ENCODE data around the gene NCS1.

Gene NCS1

DNA sequence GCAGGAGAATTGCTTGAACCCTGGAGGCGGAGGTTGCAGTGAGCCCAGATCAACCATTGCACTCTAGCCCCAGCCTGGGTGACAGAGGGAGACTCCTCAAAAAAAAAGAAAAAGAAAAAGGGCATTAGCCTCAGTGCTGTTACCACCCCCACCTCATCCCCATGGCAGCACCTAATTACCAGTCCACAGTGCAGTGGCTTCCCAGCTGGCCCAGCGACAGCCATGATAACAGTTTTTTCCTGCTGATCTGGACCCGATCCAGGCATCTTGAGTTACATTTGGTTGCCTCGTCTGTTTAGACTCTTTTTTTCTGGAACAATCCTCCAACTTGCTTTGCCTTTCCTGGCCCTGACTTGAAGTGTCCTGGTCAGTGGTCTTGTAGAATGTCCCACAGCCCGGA, 24.4 kb downstream of the NCS1 start:
- DNase-seq: no peak

GRCh38 chr9:130197386-130197785, 25.2 kb downstream of the NCS1 start:
- DNase-seq: no peak

DNA sequence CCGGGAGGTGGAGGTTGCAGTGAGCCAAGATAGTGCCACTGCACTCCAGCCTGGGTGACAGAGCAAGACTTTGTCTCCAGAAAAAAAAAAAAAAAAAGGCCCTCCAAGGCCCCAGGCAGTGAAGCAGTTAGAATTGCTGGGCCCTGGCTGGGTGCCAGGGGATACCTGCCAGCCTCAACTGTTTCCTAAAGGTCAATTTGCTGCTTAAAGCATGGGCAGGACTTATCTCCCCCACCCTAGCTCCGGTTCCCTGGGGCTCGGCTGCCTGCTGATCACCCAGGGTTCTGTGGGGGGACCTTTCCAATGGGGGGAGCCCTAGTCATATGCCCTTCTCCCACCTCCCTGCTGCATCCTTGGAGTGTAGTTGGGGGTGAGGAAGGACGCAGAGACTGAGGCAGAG, 25.7 kb downstream of the NCS1 start:
- DNase-seq: no peak

DNA sequence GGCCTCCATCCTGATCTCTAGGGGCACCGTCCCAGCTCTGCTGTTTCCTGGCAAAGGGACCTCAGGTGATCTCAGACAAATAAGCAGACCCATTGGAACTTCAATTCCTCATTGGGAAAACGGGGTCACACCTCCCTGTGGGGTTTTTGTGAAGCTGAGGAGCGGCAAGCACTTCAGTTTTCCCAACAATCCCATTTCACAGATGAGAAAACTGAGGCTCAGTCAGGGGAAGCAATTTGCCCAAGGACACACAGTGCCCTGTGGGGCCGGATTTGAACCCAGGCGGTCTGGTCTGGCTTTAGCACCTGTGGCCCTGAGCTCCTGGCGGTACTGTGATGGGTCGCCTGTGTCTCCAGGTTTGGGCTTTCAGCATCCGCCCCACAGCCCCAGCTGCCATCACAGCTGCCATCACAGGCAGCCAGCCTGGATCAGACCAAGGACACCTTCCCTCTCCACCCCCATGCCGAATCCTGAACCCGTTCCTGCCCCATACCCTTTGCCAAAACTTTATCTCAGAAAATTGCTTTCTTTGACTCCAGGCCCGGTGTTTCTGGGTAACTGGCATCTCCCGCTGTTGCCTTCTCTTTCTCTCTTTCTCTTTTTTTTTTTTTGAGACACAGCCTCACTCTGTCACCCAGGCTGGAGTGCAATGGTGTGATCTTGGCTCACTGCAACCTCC, 26.4 kb downstream of the NCS1 start:
- DNase-seq: no peak

DNA sequence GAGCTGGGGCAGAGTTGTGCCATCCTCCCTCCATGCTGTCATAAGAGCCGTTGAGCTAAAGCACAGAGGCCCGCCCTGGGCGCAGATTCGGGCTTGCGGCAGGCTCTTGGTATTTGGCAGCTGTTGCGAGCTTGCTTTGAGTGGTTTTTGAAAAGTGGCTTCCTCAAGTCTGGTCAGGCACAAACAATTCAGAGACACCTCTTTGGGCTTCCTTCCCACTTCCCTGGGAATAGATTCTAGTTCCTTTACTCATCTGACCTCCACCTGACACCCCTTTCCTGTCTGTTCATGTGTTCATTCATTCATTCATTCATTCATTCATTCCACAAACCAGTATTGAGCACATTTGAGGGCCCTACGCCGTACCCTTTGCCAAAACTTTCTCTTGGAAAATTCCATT, 27.4 kb downstream of the NCS1 start:
- no peak for DNase-seq

- DNase-seq: no peak
Measured at GRCh38 chr9:130200038-130200849, 28.0 kb downstream of the NCS1 start.

GRCh38 chr9:130201399-130201873, 29.2 kb downstream of the NCS1 start:
- DNase-seq: no peak

DNA sequence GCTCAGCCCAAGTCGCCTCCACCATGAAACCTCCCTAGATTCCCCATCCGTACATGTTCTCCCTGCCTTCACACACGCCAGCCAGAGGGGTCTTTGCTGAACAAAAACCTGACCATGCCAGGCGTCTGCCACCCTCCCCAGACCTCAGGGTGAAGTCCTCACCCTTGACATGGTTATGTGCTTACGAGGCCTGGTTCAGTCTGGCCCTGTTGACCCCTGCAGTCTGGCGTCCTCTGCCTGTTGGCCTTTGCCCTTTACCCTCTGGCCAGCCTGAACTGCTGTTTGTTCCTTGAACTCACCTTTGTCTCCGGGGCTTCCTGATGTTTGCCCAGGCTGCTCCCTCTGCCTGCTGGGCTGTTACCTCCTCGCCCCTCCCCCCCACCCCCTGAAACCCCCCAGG, 29.8 kb downstream of the NCS1 start:
- no peak for DNase-seq

DNA sequence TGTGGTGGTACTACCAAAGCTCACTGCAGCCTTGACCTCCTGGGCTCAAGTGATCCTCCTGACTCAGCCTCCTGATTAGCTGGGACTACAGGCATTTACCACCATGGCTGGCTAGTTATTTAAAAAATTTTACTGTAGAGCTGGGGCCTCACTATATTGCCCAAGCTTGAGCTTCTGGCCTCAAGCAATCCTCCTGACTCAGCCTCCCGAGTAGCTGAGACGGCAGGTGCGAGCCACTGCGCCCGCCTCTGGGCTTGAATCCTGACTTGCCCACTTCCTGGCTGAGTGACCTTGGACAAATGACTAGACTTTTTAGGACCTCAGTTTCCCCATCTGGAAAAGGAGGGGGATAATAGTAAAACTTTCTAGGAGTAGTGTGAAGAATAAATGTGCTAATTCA, 32.1 kb downstream of the NCS1 start:
- DNase-seq: no peak

GRCh38 chr9:130204959-130205358, 32.8 kb downstream of the NCS1 start:
- DNase-seq: no peak

- DNase-seq: no peak
Measured at GRCh38 chr9:130205912-130206311, 33.7 kb downstream of the NCS1 start.

DNA sequence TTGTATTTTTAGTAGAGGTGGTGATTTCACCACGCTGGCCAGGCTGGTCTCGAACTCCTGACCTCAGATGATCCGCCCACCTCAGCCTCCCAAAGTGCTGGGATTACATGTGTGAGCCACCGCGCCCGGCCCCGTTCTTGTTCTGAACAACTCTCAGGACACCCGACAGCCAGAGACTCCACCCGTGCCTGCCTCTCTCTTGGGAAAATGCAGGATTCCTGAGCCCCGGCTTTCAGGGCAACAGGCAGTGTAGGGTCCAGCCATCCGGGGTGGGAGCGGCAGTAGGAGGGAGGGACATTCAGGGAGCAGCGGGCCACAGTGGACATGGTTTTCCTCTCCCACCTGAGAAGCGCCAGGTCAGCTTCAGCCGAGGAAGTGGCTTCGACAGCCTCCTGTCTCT, 34.4 kb downstream of the NCS1 start:
- no peak for DNase-seq

DNA sequence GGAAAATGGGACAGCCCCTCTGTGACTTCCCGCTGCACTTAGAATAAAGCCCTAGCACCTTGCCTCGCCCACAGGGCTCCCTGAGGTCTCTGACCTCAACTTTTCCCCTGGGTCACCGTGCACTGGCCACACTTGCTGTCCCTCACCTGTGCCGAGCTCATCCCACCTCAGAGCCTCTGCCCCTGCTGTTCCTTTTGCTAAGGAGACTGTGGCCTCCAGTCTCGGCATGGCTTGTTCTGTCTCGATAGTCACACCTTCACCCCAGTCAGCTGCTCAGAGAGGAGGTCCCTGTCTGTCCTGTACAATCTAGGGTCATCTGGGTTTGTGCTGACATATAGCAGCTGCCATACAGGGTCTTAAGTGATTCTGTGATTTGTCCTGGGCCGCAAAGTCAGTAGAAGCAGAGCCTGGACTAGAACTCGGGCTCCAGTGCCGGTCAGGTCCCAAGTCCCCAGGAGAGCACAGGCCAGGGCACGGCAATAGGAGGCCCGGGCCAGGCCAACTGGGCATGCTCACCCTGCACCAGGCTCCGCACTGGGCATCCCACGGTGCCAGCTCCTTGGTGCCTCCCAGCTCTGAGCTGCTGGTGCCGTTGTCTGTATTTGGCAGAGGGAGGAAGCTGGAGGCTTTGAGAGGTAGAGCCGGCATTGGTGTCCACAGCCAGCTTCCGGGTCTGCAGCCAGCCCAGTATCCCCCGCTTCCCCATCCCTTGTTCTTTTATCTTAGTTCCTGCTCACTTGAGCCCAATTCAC, 35.2 kb downstream of the NCS1 start:
- no peak for DNase-seq

- DNase-seq: no peak
Measured at GRCh38 chr9:130208600-130209347, 36.6 kb downstream of the NCS1 start.

DNA sequence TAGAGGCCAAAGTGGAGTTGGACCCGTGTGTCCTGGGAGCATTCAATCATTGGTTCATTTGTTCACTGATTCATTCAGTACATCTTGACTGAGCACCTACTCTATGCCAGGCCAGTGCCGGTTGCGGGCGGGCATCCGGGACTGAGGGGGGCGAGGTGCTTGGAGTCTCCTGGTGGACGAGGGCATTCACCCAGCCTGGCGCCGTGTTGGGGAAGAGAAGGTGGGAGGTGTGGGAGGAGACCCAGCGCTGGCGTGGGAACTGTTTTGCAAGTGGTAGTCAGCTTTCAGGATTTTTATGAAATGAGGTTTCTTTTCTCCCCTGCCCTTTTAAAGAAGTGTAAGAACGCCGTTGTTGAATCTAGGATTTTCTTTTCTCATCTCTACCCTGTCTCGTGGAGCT, 37.2 kb downstream of the NCS1 start:
- no peak for DNase-seq

DNA sequence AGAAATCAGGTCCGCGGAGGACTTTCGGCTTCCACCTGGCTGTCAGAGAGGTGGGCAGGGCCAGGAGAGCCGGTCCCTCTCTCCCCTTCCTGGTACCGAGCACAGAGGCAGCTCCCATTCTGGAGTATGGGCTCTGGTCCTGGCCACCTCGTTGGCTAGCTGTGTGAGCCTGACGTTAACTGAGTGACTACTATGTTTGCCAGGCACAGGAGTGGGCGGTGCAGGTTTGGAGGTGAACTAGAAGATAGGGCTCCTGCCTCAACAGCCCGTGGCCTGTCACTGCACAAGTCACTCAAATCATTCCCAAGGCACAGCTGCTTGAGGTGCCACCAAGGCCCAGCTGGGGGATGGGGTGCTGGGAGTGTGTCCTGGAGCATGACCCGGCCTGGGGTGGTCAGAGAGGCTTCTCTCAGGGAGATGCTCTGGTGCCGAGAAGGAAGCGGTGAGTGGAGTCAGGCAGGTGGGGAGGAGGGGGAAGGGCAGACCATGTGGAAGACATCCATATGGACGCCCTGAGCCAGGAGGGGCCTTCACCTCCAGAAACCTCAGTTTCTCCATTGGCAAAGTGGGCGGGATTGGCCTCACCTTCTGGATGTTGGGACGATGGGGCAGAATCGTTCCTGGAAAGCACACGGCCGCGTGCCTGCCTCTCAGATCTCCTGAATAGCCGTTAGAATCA, 39.5 kb downstream of the NCS1 start:
- no peak for DNase-seq

- DNase-seq: no peak
Measured at GRCh38 chr9:130212543-130213297, 40.5 kb downstream of the NCS1 start.

DNA sequence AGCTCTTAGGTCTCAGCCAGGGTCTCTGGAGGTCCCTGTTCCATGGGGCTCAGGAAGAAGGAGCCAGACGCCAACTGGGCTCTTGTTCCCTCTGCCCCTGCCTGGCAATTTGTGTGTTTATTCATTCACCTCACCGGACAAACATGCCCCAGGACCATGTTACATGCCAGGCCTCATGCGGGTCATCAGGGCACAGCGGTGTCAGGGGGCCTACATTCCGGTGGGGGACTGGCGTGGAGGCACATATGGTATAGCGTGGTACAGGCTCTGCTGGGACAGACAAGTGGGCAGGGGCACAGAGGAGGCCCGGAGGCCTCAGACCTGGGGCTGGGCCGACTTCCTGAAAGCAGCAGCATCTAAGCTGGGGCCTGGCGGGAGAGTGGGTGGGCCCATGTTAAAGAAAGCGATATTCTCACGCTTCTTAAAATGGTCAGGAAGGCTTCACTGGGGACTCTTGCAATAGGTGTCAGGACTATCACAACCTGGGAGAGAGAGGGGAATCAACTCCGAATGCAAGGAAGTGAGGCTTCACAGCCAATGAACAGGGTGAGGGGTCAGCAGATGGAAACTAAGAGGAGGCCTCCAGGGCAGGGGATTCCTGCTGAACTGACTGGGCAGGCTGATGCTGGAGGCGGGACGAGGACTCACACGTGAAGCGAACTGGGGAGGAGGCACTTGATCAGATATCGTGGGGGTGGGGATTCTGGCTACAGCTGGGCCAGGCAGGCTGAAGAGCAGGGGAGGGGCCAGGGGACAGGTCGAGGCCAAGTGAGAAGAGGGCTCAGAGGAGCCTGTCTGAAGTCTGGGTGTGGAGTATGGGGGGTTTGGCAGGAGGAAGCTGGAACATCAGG, 41.9 kb downstream of the NCS1 start:
- no peak for DNase-seq

DNA sequence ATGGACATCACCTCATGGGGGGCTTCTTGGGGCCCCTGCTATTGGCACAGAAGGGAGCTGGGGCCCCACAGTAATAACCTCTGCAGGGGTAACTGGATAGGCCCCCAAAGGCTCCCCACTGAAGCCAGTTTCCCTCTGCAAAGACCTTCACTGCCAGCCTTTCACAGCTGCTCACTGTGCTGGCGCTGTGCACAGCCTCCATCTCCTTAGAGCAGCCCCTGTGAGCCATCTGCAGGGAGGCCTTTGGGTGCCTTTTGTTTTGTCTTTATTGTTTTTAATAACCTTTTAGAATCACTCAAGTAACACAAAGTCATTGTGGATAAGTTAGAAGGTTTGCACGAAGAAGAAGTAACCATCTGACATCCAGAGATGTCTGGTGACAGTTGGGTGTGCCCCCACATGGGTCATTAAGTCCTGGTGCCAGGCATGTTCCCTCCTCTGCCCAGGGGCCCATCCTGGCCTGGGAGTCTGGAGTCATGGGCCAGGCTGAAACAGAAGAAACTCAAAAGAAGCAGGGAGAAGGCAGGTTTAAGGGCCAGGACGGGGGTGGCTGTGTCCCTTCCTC, 42.7 kb downstream of the NCS1 start:
- DNase-seq: no peak

All from cortex of kidney (tissue), 1 donor.